ENCODE data around the gene CBFA2T3. TPM values are rescaled to one million over a fixed set of nuclear protein-coding genes. Genes with fewer than 3 reads are reported as not detected.
A peak's percentile ranks its signal among the peaks of the same experiment; 100 is the strongest.

The CBFA2T3 gene
- total and polyA plus RNA-seq, 2 of the 13 experiments (the other 11 are each of a cell fraction or from before 2014, with no cell fraction given): 0.05 TPM; not detected in 1

- TF ChIP-seq, protein P1, sequence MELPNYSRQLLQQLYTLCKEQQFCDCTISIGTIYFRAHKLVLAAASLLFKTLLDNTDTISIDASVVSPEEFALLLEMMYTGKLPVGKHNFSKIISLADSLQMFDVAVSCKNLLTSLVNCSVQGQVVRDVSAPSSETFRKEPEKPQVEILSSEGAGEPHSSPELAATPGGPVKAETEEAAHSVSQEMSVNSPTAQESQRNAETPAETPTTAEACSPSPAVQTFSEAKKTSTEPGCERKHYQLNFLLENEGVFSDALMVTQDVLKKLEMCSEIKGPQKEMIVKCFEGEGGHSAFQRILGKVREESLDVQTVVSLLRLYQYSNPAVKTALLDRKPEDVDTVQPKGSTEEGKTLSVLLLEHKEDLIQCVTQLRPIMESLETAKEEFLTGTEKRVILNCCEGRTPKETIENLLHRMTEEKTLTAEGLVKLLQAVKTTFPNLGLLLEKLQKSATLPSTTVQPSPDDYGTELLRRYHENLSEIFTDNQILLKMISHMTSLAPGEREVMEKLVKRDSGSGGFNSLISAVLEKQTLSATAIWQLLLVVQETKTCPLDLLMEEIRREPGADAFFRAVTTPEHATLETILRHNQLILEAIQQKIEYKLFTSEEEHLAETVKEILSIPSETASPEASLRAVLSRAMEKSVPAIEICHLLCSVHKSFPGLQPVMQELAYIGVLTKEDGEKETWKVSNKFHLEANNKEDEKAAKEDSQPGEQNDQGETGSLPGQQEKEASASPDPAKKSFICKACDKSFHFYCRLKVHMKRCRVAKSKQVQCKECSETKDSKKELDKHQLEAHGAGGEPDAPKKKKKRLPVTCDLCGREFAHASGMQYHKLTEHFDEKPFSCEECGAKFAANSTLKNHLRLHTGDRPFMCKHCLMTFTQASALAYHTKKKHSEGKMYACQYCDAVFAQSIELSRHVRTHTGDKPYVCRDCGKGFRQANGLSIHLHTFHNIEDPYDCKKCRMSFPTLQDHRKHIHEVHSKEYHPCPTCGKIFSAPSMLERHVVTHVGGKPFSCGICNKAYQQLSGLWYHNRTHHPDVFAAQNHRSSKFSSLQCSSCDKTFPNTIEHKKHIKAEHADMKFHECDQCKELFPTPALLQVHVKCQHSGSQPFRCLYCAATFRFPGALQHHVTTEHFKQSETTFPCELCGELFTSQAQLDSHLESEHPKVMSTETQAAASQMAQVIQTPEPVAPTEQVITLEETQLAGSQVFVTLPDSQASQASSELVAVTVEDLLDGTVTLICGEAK (IDR thresholded peaks at IDR 0.05): no peak
- TF ChIP-seq, protein P1 (CRISPR knock-in tag; IDR thresholded peaks at IDR 0.05): no peak; the same call in 1 of the 2 replicates
- TF ChIP-seq GATAD1 (CRISPR knock-in tag; IDR thresholded peaks at IDR 0.05) (peak; percentile 98), ZNF773 (CRISPR knock-in tag; IDR thresholded peaks at IDR 0.05; ENCODE audit: borderline replicate concordance) (peak; percentile 85; the same call in 1 of the 2 replicates), U2AF1 (optimal IDR thresholded peaks at IDR 0.05; ENCODE audit: low read depth, low read length) (peak; percentile 32), PHF8 (CRISPR knock-in tag; IDR thresholded peaks at IDR 0.05) (peak; percentile 93), SRSF4 (IDR thresholded peaks at IDR 0.05; ENCODE audit: low read depth, low read length, poor library complexity, severe bottlenecking) (no peak), HIC2 (CRISPR knock-in tag; IDR thresholded peaks at IDR 0.05; ENCODE audit: low read depth) (0 out of 2 replicates have a peak, but pooled peaks have one; percentile 15)
- TF ChIP-seq, protein P2, sequence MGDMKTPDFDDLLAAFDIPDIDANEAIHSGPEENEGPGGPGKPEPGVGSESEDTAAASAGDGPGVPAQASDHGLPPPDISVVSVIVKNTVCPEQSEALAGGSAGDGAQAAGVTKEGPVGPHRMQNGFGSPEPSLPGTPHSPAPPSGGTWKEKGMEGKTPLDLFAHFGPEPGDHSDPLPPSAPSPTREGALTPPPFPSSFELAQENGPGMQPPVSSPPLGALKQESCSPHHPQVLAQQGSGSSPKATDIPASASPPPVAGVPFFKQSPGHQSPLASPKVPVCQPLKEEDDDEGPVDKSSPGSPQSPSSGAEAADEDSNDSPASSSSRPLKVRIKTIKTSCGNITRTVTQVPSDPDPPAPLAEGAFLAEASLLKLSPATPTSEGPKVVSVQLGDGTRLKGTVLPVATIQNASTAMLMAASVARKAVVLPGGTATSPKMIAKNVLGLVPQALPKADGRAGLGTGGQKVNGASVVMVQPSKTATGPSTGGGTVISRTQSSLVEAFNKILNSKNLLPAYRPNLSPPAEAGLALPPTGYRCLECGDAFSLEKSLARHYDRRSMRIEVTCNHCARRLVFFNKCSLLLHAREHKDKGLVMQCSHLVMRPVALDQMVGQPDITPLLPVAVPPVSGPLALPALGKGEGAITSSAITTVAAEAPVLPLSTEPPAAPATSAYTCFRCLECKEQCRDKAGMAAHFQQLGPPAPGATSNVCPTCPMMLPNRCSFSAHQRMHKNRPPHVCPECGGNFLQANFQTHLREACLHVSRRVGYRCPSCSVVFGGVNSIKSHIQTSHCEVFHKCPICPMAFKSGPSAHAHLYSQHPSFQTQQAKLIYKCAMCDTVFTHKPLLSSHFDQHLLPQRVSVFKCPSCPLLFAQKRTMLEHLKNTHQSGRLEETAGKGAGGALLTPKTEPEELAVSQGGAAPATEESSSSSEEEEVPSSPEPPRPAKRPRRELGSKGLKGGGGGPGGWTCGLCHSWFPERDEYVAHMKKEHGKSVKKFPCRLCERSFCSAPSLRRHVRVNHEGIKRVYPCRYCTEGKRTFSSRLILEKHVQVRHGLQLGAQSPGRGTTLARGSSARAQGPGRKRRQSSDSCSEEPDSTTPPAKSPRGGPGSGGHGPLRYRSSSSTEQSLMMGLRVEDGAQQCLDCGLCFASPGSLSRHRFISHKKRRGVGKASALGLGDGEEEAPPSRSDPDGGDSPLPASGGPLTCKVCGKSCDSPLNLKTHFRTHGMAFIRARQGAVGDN (CRISPR knock-in tag; IDR thresholded peaks at IDR 0.05): peak; percentile 80
- TF ChIP-seq, protein P3, sequence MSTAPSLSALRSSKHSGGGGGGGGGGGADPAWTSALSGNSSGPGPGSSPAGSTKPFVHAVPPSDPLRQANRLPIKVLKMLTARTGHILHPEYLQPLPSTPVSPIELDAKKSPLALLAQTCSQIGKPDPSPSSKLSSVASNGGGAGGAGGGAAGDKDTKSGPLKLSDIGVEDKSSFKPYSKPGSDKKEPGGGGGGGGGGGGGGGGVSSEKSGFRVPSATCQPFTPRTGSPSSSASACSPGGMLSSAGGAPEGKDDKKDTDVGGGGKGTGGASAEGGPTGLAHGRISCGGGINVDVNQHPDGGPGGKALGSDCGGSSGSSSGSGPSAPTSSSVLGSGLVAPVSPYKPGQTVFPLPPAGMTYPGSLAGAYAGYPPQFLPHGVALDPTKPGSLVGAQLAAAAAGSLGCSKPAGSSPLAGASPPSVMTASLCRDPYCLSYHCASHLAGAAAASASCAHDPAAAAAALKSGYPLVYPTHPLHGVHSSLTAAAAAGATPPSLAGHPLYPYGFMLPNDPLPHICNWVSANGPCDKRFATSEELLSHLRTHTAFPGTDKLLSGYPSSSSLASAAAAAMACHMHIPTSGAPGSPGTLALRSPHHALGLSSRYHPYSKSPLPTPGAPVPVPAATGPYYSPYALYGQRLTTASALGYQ (CRISPR knock-in tag; IDR thresholded peaks at IDR 0.05): 0 out of 2 replicates have a peak, but pooled peaks have one; percentile 40
Observed at GRCh38 chr16:88856828-88857727, 119.9 kb downstream of the CBFA2T3 start, which contains the start of the genes GALNS and TRAPPC2L (continued).

Measured in HepG2 (cell line).